ENCODE results near the gene IQCK. TPM values are rescaled to one million over a fixed set of nuclear protein-coding genes. Genes with fewer than 3 reads are reported as not detected.

Gene IQCK
- total RNA-seq, 3 donors from 2014 or later: 25.9 to 63.8 (median 34.7) TPM

GRCh38 chr16:19708296-19709205 is 9.5 kb upstream of the IQCK start:
- peak overlapping the region in 1 of 2 donors; percentile 52 for H3K27ac ChIP-seq
- TF ChIP-seq, protein P1, sequence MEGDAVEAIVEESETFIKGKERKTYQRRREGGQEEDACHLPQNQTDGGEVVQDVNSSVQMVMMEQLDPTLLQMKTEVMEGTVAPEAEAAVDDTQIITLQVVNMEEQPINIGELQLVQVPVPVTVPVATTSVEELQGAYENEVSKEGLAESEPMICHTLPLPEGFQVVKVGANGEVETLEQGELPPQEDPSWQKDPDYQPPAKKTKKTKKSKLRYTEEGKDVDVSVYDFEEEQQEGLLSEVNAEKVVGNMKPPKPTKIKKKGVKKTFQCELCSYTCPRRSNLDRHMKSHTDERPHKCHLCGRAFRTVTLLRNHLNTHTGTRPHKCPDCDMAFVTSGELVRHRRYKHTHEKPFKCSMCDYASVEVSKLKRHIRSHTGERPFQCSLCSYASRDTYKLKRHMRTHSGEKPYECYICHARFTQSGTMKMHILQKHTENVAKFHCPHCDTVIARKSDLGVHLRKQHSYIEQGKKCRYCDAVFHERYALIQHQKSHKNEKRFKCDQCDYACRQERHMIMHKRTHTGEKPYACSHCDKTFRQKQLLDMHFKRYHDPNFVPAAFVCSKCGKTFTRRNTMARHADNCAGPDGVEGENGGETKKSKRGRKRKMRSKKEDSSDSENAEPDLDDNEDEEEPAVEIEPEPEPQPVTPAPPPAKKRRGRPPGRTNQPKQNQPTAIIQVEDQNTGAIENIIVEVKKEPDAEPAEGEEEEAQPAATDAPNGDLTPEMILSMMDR (IDR thresholded peaks at IDR 0.05): no peak
- no peak for TF ChIP-seq POLR2A (IDR thresholded peaks at IDR 0.05)
- no peak for TF ChIP-seq POLR2AphosphoS5 (IDR thresholded peaks at IDR 0.05)
- intact Hi-C loops (cut with DNase I; ENCODE audit: low total_unique reads): no loop called here
- no peaks in the 10 kb centered on the region for H3K9me3 ChIP-seq
- no peak for DNase-seq (ENCODE audit: low spot score in 2 of 2)
- no peaks in the 10 kb centered on the region for H3K4me1 ChIP-seq
- H3K36me3 ChIP-seq: no peaks in the 10 kb centered on the region
- H3K4me3 ChIP-seq: no peak overlapping the region
- no peaks in the 10 kb centered on the region for H3K27me3 ChIP-seq

DNA sequence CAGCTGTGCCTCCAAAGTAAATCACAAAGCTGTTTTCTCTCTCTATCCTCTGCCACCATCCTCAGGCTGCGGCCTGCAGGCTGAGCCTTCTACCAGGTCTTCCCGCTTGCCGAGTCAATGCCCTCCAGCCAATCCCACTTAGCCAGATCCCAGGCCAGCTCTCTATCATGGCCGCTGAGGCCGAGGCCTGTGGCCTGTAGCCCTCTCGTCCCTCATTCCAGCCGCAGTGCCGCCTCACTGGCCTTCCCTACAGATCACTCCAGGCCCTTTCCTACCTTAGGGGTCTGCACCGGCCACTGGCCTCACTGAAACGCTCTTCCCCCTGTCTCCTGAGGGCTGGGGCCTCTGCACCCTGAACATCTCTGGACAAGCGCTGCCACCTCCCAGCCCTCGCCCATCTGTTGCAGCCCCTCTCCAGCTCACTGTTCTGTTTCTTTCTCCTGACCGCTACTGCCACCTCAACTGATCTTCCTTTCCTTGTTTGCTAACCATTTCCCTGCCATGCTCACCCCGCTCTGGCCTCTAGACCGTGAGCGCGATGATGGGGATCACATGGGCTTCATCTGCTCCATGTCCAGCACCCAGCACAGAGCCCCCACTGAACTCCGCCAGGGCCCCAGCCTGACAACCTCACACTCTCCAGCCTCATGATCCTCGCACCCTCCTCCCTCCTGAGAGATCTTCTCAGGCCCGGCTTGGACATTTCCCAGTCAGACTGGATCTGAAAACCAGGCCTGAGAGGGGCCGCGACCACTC is 8.5 kb upstream of the IQCK start:
- H3K4me3 ChIP-seq: no peak overlapping the region
- no peak for DNase-seq (ENCODE audit: low spot score in 2 of 2)
- peak overlapping the region in 1 of 2 donors; percentile 48 for H3K27ac ChIP-seq
- no peak for TF ChIP-seq POLR2AphosphoS5 (IDR thresholded peaks at IDR 0.05)
- TF ChIP-seq, protein P1 (IDR thresholded peaks at IDR 0.05): no peak
- no peak for TF ChIP-seq POLR2A (IDR thresholded peaks at IDR 0.05)
- H3K4me1 ChIP-seq: no peaks in the 10 kb centered on the region
- no peaks in the 10 kb centered on the region for H3K36me3 ChIP-seq
- H3K9me3 ChIP-seq: no peaks in the 10 kb centered on the region
- H3K27me3 ChIP-seq: no peaks in the 10 kb centered on the region
- intact Hi-C loops (cut with DNase I; ENCODE audit: low total_unique reads): loop anchor here (10.0 kb wide), 1 partner anchor 175 kb away; the partner anchor contains the start of gene GPRC5B

GRCh38 chr16:19710191-19710908 is 7.7 kb upstream of the IQCK start:
- intact Hi-C loops (cut with DNase I; ENCODE audit: low total_unique reads): loop anchor here (10.0 kb wide), 1 partner anchor 174 kb away; the partner anchor contains the start of gene GPRC5B
- DNase-seq (ENCODE audit: low spot score in 2 of 2): no peak
- no peaks in the 10 kb centered on the region for H3K36me3 ChIP-seq

DNA sequence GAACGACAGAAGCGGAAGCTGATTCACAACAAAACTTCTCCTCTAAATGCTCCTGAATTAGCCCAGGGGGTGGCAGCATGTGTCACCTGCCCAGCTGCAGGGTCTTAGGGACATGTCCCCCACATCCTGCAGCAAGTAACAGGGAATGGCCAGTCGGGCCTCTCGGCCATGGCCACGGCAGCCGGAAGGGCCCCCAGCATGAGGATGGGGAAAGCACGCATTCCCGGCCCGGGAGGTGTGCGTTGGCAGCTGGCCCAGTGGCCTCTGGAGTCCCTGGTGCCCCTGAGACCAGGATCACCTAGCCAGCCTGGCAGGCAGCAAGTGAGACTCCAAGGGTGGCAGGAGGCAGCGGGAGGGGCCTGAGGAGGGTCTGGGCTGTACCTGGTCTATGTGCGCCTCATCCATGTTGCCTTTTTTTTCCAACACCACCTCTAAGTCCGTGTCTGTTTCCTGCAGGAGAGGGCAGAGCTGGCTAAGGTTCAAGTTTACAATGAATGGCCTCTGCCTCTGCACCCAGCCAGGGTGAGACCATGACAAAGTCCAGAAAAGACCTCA is 7.0 kb upstream of the IQCK start:
- Histone ChIP-seq H3K4me3 (no peak overlapping the region), H3K36me3 (no peaks in the 10 kb centered on the region), H3K27ac (peak overlapping the region in 1 of 2 donors; percentile 58), H3K27me3 (no peaks in the 10 kb centered on the region), H3K4me1 (peaks cover 0 to 5% of the 10 kb centered on the region in 2 donors), H3K9me3 (no peaks in the 10 kb centered on the region)
- DNase-seq (ENCODE audit: low spot score in 2 of 2): no peak
- intact Hi-C loops (cut with DNase I; ENCODE audit: low total_unique reads): loop anchor here (10.0 kb wide), 1 partner anchor 174 kb away; the partner anchor contains the start of gene GPRC5B
- no peak for TF ChIP-seq POLR2A (IDR thresholded peaks at IDR 0.05)
- TF ChIP-seq, protein P1 (IDR thresholded peaks at IDR 0.05): no peak
- no peak for TF ChIP-seq POLR2AphosphoS5 (IDR thresholded peaks at IDR 0.05)

More at GRCh38 chr16:19710191-19710908, 7.7 kb upstream of the IQCK start:
- no peaks in the 10 kb centered on the region for H3K9me3 ChIP-seq
- H3K4me1 ChIP-seq: no peaks in the 10 kb centered on the region
- H3K27ac ChIP-seq: peak overlapping the region in 1 of 2 donors; percentile 48
- no peaks in the 10 kb centered on the region for H3K27me3 ChIP-seq
- TF ChIP-seq POLR2AphosphoS5 (IDR thresholded peaks at IDR 0.05) (no peak), POLR2A (IDR thresholded peaks at IDR 0.05) (no peak)
- TF ChIP-seq, protein P1 (IDR thresholded peaks at IDR 0.05): no peak
- H3K4me3 ChIP-seq: no peak overlapping the region

Data from breast epithelium (tissue), 4 donors.